ENCODE results near the gene SPON2.

The SPON2 gene

GRCh38 chr4:1206299-1207156, 34.1 kb upstream of the SPON2 start:
- peaks cover 37% of the 10 kb centered on the region for H3K4me1 ChIP-seq (ENCODE audit: insufficient read depth, low read length, poor library complexity, severe bottlenecking)
- H4K20me1 ChIP-seq (ENCODE audit: insufficient read depth, low read length, poor library complexity, severe bottlenecking): no peaks in the 10 kb centered on the region

GRCh38 chr4:1205586-1206298, 33.4 kb upstream of the SPON2 start:
- no peaks in the 10 kb centered on the region for H3K9me2 ChIP-seq (replicated peaks; ENCODE audit: low read depth, low read length)
- TF ChIP-seq CTCF (conservative IDR thresholded peaks at IDR 0.05; ENCODE audit: low read length) (no peak), EZH2phosphoT487 (IDR thresholded peaks at IDR 0.05; ENCODE audit: borderline replicate concordance) (no peak)
- H3F3A ChIP-seq (ENCODE audit: low read depth): peaks cover 21% of the 10 kb centered on the region
- no peak overlapping the region for H2AFZ ChIP-seq (ENCODE audit: low read length)
- peak overlapping the region; percentile 5 for H3K9ac ChIP-seq (ENCODE audit: low read depth, low read length, poor library complexity, severe bottlenecking)
- H3K4me1 ChIP-seq (ENCODE audit: insufficient read depth, low read length, poor library complexity, severe bottlenecking): peaks cover 44% of the 10 kb centered on the region
- peaks cover 1% of the 10 kb centered on the region; the same call in 1 of the 2 replicates for H3K36me3 ChIP-seq (ENCODE audit: insufficient read depth, low read length)
- peaks cover under 1% of the 10 kb centered on the region; the same call in 1 of the 2 replicates for H3K79me2 ChIP-seq (ENCODE audit: insufficient read depth, low read length)
- no peak overlapping the region for H3K4me2 ChIP-seq (ENCODE audit: low read depth, low read length, poor library complexity, severe bottlenecking)
- H3K9me3 ChIP-seq (ENCODE audit: insufficient read depth, low read depth, low read length): no peaks in the 10 kb centered on the region
- no peaks in the 10 kb centered on the region for H3K27me3 ChIP-seq (ENCODE audit: insufficient read depth, low read length, poor library complexity, severe bottlenecking)
- H3K4me3 ChIP-seq (ENCODE audit: low read length, poor library complexity, severe bottlenecking): no peak overlapping the region
- no peaks in the 10 kb centered on the region for H4K20me1 ChIP-seq (ENCODE audit: insufficient read depth, low read length, poor library complexity, severe bottlenecking)

More at GRCh38 chr4:1206299-1207156, 34.1 kb upstream of the SPON2 start:
- TF ChIP-seq EZH2phosphoT487 (IDR thresholded peaks at IDR 0.05; ENCODE audit: borderline replicate concordance): no peak
- TF ChIP-seq CTCF (conservative IDR thresholded peaks at IDR 0.05; ENCODE audit: low read length): no peak
- Histone ChIP-seq H3K9me3 (ENCODE audit: insufficient read depth, low read depth, low read length) (no peaks in the 10 kb centered on the region), H3K9ac (ENCODE audit: low read depth, low read length, poor library complexity, severe bottlenecking) (no peak overlapping the region), H3K9me2 (replicated peaks; ENCODE audit: low read depth, low read length) (no peaks in the 10 kb centered on the region), H3F3A (ENCODE audit: low read depth) (peaks cover 15% of the 10 kb centered on the region), H2AFZ (ENCODE audit: low read length) (no peak overlapping the region), H3K4me3 (ENCODE audit: low read length, poor library complexity, severe bottlenecking) (no peak overlapping the region), H3K4me2 (ENCODE audit: low read depth, low read length, poor library complexity, severe bottlenecking) (no peak overlapping the region), H3K27me3 (ENCODE audit: insufficient read depth, low read length, poor library complexity, severe bottlenecking) (no peaks in the 10 kb centered on the region), H3K36me3 (ENCODE audit: insufficient read depth, low read length) (peaks cover 6% of the 10 kb centered on the region; the same call in 1 of the 2 replicates), H3K79me2 (ENCODE audit: insufficient read depth, low read length) (no peaks in the 10 kb centered on the region; the same call in 1 of the 2 replicates)

GRCh38 chr4:1204828-1205585, 32.6 kb upstream of the SPON2 start:
- no peaks in the 10 kb centered on the region for H3K27me3 ChIP-seq (ENCODE audit: insufficient read depth, low read length, poor library complexity, severe bottlenecking)
- no peak overlapping the region for H3K4me2 ChIP-seq (ENCODE audit: low read depth, low read length, poor library complexity, severe bottlenecking)
- H3K9ac ChIP-seq (ENCODE audit: low read depth, low read length, poor library complexity, severe bottlenecking): peak overlapping the region; percentile 5
- H3K79me2 ChIP-seq (ENCODE audit: insufficient read depth, low read length): peaks cover 8% of the 10 kb centered on the region
- peaks cover 51% of the 10 kb centered on the region for H3K4me1 ChIP-seq (ENCODE audit: insufficient read depth, low read length, poor library complexity, severe bottlenecking)
- no peak overlapping the region for H2AFZ ChIP-seq (ENCODE audit: low read length)
- TF ChIP-seq EZH2phosphoT487 (IDR thresholded peaks at IDR 0.05; ENCODE audit: borderline replicate concordance) (no peak), CTCF (conservative IDR thresholded peaks at IDR 0.05; ENCODE audit: low read length) (no peak)
- H3K4me3 ChIP-seq (ENCODE audit: low read length, poor library complexity, severe bottlenecking): no peak overlapping the region
- no peaks in the 10 kb centered on the region for H4K20me1 ChIP-seq (ENCODE audit: insufficient read depth, low read length, poor library complexity, severe bottlenecking)
- peaks cover 21% of the 10 kb centered on the region for H3F3A ChIP-seq (ENCODE audit: low read depth)
- H3K9me3 ChIP-seq (ENCODE audit: insufficient read depth, low read depth, low read length): no peaks in the 10 kb centered on the region
- H3K9me2 ChIP-seq (replicated peaks; ENCODE audit: low read depth, low read length): no peaks in the 10 kb centered on the region
- no peaks in the 10 kb centered on the region for H3K36me3 ChIP-seq (ENCODE audit: insufficient read depth, low read length)
